ENCODE measurements around the gene SLC9A1.

DNA sequence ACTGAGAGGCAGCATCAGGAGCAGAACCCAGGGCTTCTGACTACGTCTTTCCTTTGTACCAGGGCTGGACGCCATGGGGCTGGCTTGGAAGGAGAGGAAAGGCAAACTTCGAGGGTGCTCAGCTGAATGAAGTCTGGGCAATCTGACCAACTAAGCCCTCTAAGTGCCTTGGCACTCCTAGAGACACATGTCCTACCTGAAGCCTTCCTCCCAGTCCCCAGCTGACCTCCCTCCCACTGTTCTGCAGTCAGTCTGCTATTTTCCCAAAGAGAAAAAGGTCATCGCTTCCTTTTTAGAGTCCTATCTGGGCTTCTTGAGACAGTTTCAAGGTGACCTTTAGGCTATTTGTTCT lies 5.2 kb downstream of the SLC9A1 start:
- no peak for TF ChIP-seq EZH2phosphoT487 (IDR thresholded peaks at IDR 0.05; ENCODE audit: borderline replicate concordance, low read depth, low read length)
- TF ChIP-seq, protein P1, sequence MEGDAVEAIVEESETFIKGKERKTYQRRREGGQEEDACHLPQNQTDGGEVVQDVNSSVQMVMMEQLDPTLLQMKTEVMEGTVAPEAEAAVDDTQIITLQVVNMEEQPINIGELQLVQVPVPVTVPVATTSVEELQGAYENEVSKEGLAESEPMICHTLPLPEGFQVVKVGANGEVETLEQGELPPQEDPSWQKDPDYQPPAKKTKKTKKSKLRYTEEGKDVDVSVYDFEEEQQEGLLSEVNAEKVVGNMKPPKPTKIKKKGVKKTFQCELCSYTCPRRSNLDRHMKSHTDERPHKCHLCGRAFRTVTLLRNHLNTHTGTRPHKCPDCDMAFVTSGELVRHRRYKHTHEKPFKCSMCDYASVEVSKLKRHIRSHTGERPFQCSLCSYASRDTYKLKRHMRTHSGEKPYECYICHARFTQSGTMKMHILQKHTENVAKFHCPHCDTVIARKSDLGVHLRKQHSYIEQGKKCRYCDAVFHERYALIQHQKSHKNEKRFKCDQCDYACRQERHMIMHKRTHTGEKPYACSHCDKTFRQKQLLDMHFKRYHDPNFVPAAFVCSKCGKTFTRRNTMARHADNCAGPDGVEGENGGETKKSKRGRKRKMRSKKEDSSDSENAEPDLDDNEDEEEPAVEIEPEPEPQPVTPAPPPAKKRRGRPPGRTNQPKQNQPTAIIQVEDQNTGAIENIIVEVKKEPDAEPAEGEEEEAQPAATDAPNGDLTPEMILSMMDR (conservative IDR thresholded peaks at IDR 0.05; ENCODE audit: low read length), result no peak

All from OCI-LY7 (cell line).